ENCODE data around the gene JAK1.

DNA sequence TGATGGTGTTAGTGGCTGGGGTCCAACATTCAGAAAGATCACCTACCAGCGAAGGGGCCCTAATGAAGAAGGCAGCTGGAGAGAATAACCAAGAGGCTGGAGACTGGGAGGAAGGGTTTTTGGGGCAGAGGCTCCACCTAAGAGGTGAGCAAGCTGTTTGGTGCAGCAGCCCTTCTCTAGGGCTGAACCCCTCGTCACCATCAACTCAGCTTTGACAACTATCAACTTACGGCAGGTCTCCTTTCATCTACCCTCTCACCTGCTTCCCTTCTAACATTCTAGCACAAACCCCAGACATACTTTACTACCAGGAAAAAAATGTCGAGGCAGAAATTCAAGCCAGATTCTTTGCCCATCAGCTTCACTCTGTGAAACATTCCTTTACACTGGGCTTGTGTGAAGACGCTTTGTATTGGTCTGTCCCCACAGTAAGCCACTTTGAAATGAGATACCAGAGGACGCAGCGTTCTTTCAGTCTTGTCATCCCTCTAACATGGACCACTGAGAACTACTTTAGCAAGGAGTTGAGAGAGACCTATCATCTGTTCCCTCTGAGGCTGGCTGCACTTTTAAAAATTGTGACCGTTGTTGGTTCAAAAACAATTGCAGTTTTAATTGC lies 136.8 kb downstream of the JAK1 start:
- TF ChIP-seq, protein P1, sequence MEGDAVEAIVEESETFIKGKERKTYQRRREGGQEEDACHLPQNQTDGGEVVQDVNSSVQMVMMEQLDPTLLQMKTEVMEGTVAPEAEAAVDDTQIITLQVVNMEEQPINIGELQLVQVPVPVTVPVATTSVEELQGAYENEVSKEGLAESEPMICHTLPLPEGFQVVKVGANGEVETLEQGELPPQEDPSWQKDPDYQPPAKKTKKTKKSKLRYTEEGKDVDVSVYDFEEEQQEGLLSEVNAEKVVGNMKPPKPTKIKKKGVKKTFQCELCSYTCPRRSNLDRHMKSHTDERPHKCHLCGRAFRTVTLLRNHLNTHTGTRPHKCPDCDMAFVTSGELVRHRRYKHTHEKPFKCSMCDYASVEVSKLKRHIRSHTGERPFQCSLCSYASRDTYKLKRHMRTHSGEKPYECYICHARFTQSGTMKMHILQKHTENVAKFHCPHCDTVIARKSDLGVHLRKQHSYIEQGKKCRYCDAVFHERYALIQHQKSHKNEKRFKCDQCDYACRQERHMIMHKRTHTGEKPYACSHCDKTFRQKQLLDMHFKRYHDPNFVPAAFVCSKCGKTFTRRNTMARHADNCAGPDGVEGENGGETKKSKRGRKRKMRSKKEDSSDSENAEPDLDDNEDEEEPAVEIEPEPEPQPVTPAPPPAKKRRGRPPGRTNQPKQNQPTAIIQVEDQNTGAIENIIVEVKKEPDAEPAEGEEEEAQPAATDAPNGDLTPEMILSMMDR (conservative IDR thresholded peaks at IDR 0.05; ENCODE audit: low read depth, low read length), result no peak
- TF ChIP-seq EZH2 (IDR thresholded peaks at IDR 0.05; ENCODE audit: borderline replicate concordance, low read depth, low read length, poor library complexity, severe bottlenecking), result no peak
